ENCODE data around the gene BLTP3B.

The BLTP3B gene

GRCh38 chr12:100159391-100160104 is 16.9 kb upstream of the BLTP3B start:
- ATAC-seq (no peak), DNase-seq (no peak)

- no peak for ATAC-seq
Measured at GRCh38 chr12:100158535-100158934, 15.9 kb upstream of the BLTP3B start.

GRCh38 chr12:100157427-100157821 is 14.8 kb upstream of the BLTP3B start:
- no peak for ATAC-seq
- no peak for DNase-seq

More at GRCh38 chr12:100158535-100158934, 15.9 kb upstream of the BLTP3B start:
- DNase-seq: no peak

- no peak for ATAC-seq
Measured at GRCh38 chr12:100156731-100157426, 14.2 kb upstream of the BLTP3B start.

GRCh38 chr12:100154474-100155247 is 12.0 kb upstream of the BLTP3B start:
- ATAC-seq: peak; percentile 67

More at GRCh38 chr12:100156731-100157426, 14.2 kb upstream of the BLTP3B start:
- no peak for DNase-seq

GRCh38 chr12:100153131-100153530 is 10.5 kb upstream of the BLTP3B start:
- no peak for ATAC-seq
- DNase-seq: no peak

More at GRCh38 chr12:100154474-100155247, 12.0 kb upstream of the BLTP3B start:
- peak; percentile 85 for DNase-seq

- no peak for DNase-seq
- ATAC-seq: no peak
Measured at GRCh38 chr12:100151769-100152168, 9.1 kb upstream of the BLTP3B start.

- no peak for DNase-seq
Measured at GRCh38 chr12:100146252-100146651, 3.6 kb upstream of the BLTP3B start.

GRCh38 chr12:100145643-100146042 is 3.0 kb upstream of the BLTP3B start:
- no peak for DNase-seq

More at GRCh38 chr12:100146252-100146651, 3.6 kb upstream of the BLTP3B start:
- no peak for ATAC-seq

GRCh38 chr12:100141998-100142850 is 450 bp downstream of the BLTP3B start:
- ATAC-seq (peak; percentile 52), DNase-seq (peak; percentile 56)

More at GRCh38 chr12:100145643-100146042, 3.0 kb upstream of the BLTP3B start:
- ATAC-seq: no peak

GRCh38 chr12:100141666-100141997 is 1.0 kb downstream of the BLTP3B start:
- ATAC-seq (peak; percentile 71), DNase-seq (peak; percentile 17)

GRCh38 chr12:100138803-100139098 is 3.9 kb downstream of the BLTP3B start:
- ATAC-seq (no peak), DNase-seq (no peak)

GRCh38 chr12:100138048-100138802 is 4.4 kb downstream of the BLTP3B start:
- DNase-seq: no peak

GRCh38 chr12:100133200-100133599 is 9.5 kb downstream of the BLTP3B start:
- no peak for DNase-seq
- no peak for ATAC-seq

More at GRCh38 chr12:100138048-100138802, 4.4 kb downstream of the BLTP3B start:
- no peak for ATAC-seq

- no peak for ATAC-seq
- DNase-seq: no peak
Measured at GRCh38 chr12:100128512-100128908, 14.2 kb downstream of the BLTP3B start.

GRCh38 chr12:100127766-100128511 is 14.7 kb downstream of the BLTP3B start:
- no peak for DNase-seq
- ATAC-seq: no peak

GRCh38 chr12:100123316-100124095 is 19.2 kb downstream of the BLTP3B start:
- ATAC-seq (no peak), DNase-seq (no peak)

GRCh38 chr12:100120355-100120754 is 22.3 kb downstream of the BLTP3B start:
- no peak for ATAC-seq
- DNase-seq: no peak

GRCh38 chr12:100115291-100115690 is 27.4 kb downstream of the BLTP3B start:
- ATAC-seq: no peak

GRCh38 chr12:100114574-100114973 is 28.1 kb downstream of the BLTP3B start:
- ATAC-seq: no peak
- no peak for DNase-seq

More at GRCh38 chr12:100115291-100115690, 27.4 kb downstream of the BLTP3B start:
- no peak for DNase-seq
